Measurements from ENCODE around the gene ANHX.
A peak's percentile ranks its signal among the peaks of the same experiment; 100 is the strongest.

Gene ANHX

GRCh38 chr12:133202493-133203343 is 33.0 kb downstream of the ANHX start:
- no peak for DNase-seq (ENCODE audit: low read depth)

GRCh38 chr12:133201888-133202287 is 33.8 kb downstream of the ANHX start:
- no peak for DNase-seq (ENCODE audit: low read depth)

- no peak for DNase-seq (ENCODE audit: low read depth)
These were observed 42.8 kb downstream of the ANHX start for GRCh38 chr12:133192847-133193246.

GRCh38 chr12:133190176-133190575 is 45.5 kb downstream of the ANHX start:
- no peak for DNase-seq (ENCODE audit: low read depth)

- peak; percentile 68 for DNase-seq (ENCODE audit: low read depth)
These were observed 54.3 kb downstream of the ANHX start, which contains the start of gene ZNF268 for GRCh38 chr12:133181238-133181959. ZNF268 (plus strand) TSS chr12:133181495; CDS start chr12:133181998, 503 bp downstream.

GRCh38 chr12:133180669-133181068 is 55.0 kb downstream of the ANHX start:
- DNase-seq (ENCODE audit: low read depth), result no peak

- DNase-seq (ENCODE audit: low read depth), result no peak
These were observed 60.8 kb downstream of the ANHX start for GRCh38 chr12:133174901-133175300.

- no peak for DNase-seq (ENCODE audit: low read depth)
These were observed 63.2 kb downstream of the ANHX start for GRCh38 chr12:133172491-133172890.

Measured in non-pigmented ciliary epithelial cell (primary cell).